Central memory CD4-positive, alpha-beta T cell (primary cell): ENCODE measurements around the gene FASLG.
A peak's percentile ranks its signal among the peaks of the same experiment; 100 is the strongest.

Source experiments
- DNase-seq: peaks from one replicate; pipeline ENCODE4 v3.0.0; 2022

FASLG gene

DNA sequence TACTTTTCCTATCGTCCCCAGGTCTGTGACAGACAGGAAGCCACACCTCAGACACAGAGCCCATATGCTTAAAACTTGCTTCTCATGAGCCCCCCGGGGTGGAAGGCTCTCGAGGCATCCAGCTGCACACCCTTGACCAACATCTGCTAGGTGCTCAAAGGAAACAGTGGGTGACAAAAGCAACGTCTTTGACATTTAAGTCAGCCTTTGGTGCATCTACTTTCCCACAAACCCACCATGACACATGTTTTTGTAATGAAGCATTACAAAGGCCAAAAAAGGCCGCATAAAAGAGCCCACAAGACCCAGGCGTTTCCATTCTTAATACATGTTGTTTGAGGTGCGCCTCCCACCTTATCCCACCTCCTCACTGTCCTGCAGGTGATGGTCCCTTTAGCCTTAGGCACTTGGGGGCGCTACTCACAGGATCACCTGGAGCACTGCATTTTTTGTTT lies 11.8 kb upstream of the FASLG start:
- DNase-seq = no peak

DNA sequence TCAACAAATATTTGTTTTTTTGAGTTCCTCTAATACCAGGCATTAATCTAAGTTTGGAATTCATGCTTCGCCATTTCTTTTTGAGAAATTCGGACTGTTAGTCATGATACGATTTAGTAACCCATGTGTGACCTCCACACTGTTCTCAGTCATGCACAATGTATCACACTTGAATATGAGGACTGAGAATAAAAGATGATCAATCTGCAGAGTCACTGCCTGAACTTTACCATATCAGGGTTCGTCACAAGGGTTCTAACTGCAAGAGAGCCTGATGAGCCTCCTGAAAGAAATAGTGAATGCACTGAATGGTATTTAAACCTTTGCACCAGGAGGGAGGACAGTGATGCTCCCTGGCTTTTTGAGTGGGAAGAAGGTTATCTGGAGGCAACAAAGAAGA lies 10.9 kb upstream of the FASLG start:
- no peak for DNase-seq

DNA sequence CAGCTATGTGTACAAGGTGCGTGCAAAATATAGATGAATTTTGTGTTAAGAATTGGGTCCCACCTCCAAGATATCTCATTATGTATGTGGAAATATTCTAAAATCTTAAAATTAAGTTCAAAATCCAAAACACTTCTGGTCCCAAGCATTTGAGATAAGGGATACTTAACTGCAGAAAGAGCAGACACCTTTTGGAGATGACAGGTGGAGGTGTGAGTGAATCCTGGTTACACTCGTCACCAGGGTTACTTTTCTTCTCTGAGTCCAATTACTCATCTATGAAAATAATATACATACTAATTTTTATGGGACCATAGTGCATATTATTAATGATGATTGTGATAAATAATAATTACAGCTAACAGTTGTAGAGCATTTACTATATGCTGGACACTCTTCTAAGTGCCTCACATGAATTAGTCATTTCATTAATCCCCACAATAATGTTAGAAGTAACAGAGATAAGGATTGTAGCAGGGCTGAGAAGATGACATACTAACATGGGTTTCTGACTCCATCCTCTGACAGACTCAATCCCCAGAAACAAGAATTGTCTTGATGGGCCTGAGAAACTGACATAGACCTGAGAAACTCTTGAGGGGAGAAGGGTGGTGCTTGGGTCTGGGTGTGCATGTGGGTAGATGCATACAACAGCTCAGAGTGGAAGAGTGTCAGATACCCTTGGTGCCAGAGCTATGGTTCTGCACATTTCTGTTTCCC lies 8.3 kb upstream of the FASLG start:
- DNase-seq = no peak

DNA sequence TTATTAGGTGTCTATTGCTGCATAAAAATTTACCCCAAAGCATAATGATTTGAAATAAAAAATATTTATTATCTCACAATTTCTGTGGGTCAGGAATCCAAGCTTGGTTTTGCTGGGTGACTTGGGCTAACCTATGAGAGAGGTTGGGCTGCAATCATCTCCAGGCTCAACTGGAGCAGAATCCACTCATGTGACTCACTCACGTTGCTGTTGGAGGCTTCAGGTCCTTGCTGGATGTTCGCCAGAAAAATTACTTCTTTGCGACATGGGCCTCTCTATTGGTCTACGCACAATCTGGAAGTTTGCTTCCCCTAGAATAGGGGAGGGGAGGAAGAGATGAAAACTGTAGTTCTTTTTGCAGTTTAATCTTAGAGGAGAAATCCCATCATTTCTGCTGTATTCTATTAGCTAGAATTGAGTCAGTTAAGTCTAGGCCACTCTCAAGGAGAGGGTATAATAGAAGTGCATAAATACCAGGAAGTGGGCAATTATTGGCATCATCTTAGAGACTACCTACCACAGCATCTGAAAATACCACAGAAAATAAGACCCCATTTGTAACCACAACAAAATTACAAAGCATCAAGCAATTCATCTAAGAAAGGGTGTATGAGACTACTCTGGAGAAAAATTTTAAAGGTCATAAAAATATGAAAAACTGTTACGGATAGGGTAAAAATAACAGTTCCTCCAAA lies 5.7 kb upstream of the FASLG start:
- no peak for DNase-seq

DNA sequence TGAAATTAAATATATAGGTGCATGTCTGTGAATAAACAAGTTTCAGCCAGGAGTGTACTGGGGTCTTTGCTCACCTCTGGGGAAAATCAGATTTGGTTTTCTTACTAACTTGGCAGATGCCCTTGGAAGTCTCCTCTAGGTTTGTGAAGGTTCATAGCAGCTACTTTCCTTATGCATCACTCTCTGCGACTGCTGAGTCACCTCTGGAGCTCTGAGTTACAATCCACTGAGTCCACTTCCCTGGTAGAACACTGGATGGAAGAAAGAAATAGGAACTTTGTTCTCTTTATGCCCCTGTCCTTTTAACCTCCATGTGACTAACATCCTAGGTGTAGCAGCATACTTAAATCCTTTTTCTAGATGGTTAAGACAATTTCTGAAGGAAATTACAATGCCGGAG lies 4.4 kb upstream of the FASLG start:
- no peak for DNase-seq

DNA sequence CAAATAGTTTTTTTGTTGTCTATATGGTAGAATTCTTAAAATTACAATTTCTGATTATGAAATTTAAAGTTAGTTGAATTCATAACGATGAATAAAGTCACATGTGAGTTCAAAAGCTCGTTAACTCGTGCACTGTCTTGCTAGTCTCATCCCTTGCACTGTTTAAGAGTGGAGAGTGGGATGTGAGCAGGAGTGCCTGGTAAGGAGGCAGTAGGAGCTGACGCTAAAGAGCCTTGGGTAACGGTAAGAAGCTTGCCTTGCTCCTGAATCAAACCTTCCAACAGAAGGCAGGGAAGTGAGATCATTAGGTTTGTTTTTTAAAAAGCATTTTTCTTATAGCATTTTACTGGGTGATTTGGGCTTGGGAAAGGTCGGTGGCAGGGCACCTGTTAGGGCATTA lies 2.3 kb upstream of the FASLG start:
- no peak for DNase-seq

DNA sequence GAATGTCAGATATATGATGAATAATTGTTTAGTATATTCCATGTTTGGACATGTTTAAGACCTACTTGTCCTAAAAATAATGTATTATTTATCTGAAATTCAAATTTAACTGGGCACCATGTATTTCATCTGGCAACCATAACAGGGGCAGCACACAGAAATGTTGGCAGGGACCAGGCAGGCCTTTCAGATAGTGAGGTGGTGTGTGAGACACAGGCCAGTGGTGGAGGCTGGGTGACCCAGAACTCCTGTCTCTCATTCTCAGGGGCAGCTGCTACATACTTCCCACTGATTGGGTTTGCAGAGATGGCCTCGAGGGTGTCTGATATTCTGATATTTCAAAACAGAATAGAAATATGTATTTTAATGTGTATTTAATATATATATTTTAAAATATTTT lies 1.3 kb upstream of the FASLG start:
- no peak for DNase-seq

DNA sequence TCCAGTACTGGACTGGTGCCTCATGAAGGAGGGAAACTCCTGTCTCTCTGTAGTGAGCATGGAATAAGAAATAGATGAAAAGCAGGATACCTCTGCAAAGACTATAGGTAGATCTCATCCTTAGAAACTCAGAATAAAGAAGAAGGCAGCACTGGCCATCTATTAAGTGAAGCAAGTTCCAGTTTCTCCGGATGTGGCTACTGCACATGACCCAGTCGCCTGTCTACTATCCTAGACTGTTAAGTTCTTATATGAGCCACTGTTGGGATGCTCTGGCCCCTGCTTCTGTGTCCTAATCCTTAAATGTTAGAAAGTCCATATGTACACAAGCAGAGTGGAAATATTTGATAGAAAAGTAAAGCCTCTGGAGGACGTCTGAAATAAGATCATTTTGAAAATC lies 2.2 kb downstream of the FASLG start:
- DNase-seq = no peak

DNA sequence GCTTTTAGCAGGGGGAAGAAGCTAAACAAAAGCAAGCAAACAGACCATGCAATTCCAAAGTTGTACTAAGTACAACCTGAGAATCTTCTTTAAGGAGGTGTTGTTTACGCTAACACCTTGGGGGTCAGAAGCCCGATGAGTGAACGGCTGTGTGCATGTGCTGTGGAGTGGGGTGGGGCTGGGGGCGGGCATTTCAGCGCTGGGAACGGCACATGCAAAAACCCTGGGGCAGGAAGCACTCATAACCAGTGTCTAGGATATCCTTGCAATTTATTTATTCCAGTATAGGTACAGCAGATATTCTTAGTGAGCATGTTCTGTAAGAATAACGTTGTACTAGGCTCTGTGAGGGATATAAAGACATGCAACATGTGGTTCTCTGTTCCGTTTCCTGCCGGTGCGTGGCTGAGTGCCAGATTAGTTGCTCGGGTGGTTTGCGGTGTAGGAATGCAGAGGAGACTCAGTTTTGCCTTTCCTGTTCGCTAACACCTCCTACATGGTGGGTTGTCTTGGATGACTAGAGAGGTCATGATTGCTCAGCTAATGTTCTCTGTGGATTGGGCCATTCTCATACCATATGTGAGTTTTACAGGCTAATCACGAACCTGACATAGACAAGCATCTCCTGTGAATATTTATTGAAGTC lies 3.7 kb downstream of the FASLG start:
- peak; percentile 83 for DNase-seq

DNA sequence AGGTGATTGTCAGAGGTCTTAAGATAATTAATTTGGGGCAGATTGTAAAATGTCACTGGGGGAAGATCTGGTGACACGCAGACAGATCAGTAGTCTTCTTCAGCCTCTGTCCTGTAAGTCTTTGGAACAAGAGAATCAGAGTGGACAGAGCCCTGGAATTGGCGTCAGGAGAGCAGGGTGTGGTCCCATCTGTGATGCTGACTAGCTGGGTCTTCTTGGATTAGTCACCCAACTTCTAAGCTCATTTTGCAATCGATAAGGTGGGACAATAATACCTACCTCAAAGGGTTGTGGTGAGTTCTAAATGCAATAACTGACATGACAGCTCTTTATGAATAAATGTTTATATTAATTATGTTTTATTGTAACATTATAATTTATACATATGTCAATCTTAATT lies 4.8 kb downstream of the FASLG start:
- no peak for DNase-seq

DNA sequence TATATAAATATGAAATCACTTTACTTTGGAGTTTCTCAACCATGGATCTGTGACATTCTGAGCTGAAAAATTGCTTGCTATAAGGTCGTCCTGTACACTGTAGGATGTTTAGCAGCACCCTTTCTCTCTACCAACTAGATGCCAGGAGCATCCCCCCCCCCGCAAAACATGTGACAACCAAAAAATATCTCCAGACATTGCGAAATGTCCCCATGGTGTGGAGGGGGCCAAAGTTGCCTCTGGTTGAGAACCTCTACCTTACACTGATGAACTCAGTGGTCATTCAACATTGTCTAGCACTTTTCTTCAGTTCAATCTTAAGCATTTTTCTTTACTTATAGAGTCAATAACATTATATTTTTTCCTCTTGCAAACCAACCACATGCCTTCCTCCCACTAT lies 9.2 kb downstream of the FASLG start:
- no peak for DNase-seq

DNA sequence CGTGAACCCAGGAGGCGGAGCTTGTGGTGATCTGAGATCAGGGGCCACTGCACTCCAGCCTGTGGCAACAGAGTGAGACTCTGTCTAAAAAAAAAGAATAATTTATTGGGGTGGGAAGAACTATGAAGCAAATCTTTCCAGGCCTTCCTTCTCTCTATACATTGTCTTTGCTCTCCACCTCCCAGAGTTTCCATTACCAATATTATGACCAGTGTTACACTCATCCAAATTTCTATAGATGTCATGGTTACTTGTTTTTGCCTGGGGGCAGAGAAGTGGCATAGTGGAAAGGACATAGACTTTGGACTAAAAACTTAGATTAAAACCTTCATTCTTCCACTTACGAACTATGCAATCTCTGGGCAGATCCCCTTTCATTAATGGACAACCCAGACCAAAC lies 10.1 kb downstream of the FASLG start:
- DNase-seq = no peak

DNA sequence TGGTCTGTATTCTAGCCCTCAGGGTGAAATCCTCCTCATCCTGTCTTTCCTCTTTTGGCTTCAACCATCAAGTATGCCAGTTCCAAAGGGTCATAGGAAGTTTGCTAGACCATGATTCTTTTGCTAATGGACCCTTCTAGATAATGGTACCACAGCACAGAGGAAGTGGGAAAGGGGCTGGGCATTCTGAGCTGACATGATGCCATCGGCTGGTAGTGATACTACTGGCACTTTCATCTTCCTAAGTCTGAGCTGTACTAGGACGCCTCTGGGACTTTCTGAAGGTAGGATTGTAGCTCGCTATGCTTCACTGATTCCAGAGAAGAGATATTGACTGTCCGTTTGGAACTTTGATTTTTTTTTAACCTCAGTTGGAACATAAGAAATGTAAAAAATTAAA lies 11.4 kb downstream of the FASLG start:
- no peak for DNase-seq

DNA sequence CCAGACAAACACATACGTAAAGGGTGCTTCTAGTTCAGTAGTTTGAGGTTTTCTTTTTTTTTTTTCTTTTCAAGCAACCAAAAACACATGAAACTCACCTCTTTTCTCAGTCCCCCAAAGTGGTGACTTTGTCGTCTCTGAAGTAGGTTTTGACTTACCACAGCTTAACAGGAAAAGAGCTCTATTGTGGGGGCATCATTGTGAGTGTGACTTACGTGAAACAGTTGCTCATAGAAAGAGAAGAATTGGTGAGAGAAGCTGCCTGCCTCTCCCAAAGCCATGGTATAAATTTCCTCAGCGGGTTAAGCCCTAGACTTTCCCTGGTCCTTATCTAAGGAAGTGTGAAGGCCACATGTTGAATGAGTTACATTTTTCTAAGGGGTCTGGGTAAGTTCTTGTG lies 11.9 kb downstream of the FASLG start:
- DNase-seq = peak; percentile 71

DNA sequence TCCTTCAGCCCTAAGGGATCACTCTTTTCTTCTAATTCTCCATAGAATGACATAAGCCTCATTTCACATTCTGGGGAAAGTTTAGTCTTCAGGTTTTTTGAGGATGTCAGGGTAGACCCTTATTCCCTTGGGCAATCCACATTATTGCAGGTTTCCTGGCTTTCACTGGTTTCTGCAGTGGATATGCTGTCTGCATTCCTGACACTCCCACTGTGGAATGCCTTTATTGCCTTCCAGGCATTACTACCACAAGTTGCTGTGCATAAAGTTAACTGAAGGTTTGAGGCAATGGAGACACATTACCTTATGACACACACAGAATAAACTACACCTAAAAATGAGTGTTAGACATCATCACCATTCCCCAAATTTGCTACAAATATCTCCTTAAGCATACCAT lies 12.7 kb downstream of the FASLG start:
- DNase-seq = no peak

DNA sequence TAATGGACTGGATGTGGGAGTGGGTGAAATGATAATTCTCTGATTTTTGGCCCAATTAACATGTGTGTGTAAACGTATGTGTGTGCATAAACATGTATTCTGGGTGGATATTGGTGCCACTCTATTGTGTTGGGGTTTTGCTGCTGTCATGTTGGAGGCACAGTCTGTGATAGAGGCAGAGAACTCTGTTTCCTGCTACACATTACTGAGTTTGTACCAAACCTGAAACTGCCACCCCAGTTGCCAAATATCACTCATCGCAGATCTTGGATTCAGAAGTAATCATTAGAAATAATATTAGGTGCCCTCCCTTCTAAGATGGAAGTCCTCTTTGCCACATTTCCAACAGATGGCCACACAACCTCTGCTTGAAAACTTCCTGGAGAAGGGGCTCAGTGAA lies 13.8 kb downstream of the FASLG start:
- DNase-seq = no peak

DNA sequence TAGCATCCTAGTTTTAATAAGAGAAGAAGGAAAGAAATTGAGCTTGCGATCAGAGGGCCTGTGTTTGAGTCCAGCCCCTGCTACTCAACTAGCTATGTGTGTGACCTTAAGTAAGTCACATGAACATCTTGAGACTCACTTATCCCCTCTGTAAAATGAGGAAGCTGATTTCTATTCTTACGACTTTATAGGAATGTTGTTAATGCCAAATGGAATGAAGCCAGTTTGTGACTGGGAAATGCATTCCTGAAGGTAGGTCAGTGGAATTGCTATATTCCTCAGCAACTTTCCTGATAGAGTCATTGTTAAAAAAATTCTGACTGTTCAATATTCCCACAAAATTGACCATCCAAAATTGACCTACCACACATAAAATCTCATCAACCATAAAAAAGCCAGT lies 14.9 kb downstream of the FASLG start:
- no peak for DNase-seq

DNA sequence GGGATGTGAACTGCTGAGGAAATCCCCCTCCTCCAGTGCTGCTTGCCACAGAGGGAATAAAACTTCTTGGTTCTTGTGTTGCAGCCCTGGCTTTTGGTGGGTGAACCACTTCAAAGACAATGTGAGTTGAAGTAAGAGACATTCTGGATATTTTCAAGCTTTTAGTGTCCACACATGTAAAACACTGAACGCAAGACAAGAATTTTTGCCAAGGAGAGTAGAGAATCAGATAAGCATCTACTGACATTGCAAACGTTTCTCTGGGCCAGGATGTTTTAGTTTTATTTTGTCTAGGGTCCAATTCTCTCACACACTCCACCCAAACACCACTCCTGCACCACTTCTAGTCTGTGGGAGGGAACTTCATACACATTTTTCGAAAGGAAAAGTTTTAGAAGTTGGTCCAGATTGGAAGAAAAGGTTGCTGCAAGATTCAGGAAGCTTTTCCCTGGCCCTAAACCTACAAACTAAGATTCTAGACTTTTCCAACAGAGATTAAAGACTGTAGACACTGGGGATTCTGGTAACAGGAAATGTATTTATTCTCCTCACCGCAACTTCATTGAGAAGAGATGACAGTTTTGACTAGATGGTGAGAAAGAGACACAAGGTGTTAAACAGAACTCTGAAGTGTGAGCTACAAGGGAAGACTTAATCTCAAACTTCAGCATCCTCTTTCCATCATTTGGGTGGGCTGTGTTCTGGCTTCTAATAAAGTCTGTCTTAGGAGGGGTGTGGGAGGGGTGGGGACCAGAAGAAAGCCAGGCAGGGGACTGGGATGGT lies 16.1 kb downstream of the FASLG start:
- DNase-seq = no peak

DNA sequence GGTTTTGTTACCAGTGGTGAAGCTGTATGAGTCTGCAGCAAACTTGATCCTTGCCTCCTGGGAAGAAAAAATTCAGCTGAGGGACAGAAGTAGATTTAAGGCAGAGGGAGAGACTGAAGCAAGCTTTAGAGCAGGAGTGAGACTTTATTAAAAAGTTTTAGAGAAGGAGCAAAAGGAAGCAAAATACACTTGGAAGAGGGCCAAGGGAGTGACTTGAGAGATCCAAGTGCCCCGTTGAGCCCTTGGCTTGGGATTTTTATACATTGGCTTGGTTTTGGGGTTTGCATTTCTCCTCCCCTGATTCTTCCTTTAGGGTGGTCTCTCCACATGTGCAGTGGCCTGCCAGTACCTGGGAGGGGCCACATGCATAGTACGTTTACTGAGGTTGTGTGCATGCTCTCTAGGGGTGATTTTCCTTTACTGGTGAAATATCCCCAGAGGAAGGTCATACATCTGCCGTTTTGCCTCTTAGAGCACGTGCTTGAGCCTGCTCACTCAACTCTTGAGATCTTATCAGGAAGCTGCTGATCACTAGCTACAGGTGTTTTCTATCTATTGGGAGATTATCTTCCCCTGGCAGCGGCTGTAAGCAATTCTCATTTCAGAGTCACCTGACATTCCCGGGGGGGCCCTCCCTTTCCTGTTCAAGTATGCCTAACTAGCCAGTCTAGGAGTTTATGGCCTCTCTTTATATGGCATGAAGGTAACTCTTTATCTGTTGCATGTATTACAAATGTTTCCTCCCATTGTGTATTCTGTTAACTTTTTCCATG lies 20.3 kb downstream of the FASLG start:
- DNase-seq = no peak

DNA sequence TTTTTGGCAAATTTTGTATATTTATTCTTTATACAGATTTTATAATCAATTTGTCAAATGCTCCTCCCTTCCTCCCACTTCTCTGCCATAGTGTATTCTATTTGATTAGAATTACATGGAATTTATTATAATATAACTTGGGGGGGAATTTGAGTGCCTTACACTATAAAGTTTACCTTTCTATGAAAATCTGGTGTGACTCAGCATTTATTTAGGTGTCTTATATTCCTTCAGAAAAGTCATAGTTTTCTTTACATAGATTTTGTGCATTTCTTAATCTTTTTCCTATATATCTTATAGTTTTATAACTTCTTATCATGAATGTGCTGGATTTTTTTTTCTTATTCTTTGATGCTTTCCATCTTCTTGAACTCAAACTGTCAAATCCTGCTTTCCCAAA lies 21.3 kb downstream of the FASLG start:
- DNase-seq = no peak

DNA sequence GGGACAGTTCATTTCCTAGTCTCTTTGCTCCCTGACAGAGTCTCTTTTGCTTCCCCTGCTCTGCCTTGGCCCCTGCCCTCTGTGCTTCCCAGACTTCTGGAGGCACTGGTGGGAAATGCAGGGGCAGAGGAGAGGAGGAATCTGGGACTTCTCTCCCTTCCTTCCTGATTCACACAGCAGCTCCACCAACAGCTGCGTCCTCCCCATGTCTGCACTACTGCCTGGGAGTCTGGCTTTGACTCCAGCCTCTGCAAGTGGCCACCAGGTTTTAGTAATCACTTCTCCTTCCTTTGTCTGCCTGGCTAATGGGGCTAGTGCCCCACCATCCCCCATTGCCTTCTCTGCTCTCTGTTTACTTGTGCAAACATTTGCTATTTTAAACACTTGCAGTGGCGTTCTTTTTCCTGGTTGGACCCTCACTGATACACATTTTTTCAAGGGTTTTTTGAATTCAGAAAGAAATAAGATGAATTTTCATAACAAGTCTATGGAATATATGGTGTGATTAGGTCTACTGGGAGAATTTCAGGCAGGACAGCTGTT lies 21.9 kb downstream of the FASLG start:
- no peak for DNase-seq

DNA sequence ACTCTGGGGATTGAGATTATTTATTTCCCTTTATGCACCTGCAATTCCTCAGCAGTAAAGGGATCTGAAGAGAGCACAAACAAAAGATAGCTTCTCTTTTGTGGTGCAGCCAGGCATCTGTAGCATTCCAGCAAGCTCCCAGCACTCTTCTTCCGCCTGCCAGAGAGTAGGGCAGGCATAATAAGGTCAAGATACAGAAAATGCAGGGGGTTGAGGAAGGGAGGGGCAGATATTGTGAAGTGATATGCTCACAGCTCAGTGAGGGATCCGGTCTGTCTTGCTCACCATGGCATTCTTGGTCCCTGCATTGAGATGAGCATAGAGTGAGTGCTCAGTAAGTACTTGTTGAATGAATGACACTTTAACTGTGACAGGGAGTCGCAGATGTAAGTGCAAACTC lies 23.9 kb downstream of the FASLG start:
- DNase-seq = no peak
